Pancreas (tissue), 10 donors: ENCODE measurements around the gene PPOX. TPM values are rescaled to one million over a fixed set of nuclear protein-coding genes. Genes with fewer than 3 reads are reported as not detected.

ENCODE experiments used
- ATAC-seq, 4 donors: fragments of 200-7000 bp; cut with Tn5 transposase; one replicate each; pipeline versions ENCODE4 v1.8.0 to v1.9.1; 2020; ENCODE audit warnings: mild to moderate bottlenecking in 4 of 4, moderate library complexity in 4 of 4
- DNase-seq, 6 donors: peaks; one replicate each; pipeline ENCODE4 v3.0.0-alpha.2; 2020
- FAIRE-seq: peaks from 2 replicates; lab custom pipeline; 2012; peaks lifted over from hg19 to GRCh38; lab: Jason Lieb, UNC
- H3K27ac ChIP-seq, 4 donors: fragments of 200-600 bp; sonication (generic); 1 replicate in 3 of 4; 2 replicates in 1 of 4; pipeline versions ENCODE4 v1.5.0 to v1.8.0; 2020
- H3K27me3 ChIP-seq, 4 donors: fragments of 200-600 bp; one replicate each; pipeline ENCODE4 v1.8.0; 2021
- H3K36me3 ChIP-seq, 3 donors: fragments of 200-600 bp; sonication (generic) in 1 of 3; one replicate each; pipeline versions ENCODE4 v1.5.0 to v1.8.0; 2020 to 2021
- H3K4me1 ChIP-seq, 3 donors: fragments of 200-600 bp; one replicate each; pipeline ENCODE4 v1.8.0; 2021
- H3K4me3 ChIP-seq, 4 donors: fragments of 200-600 bp; sonication (generic) in 2 of 4; one replicate each; pipeline versions ENCODE4 v1.5.0 to v1.8.0; 2020 to 2021
- H3K9me3 ChIP-seq, 4 donors: fragments of 200-600 bp; one replicate each; pipeline ENCODE4 v1.8.0; 2021
- WGBS, 2 donors: extraction: QIAGEN DNeasy Blood & Tissue Kit; methylation state at CpG; one replicate each; pipeline ENCODE4 v1.1.7; 2013; 5-methylcytosine and 5-hydroxymethylcytosine counted together
- intact Hi-C, 3 donors: fragments of 100-400 bp; cut with DNase I; formaldehyde crosslinking; loops; one replicate each; pipeline versions ENCODE4 v1.11.1 to v1.14.2; 2022
- polyA plus RNA-seq, 2 donors: library from polyadenylated mRNA; stranded (reverse); fragments of 200-250 nt; gene quantifications; one replicate each; pipeline ENCODE4 v1.2.3, GENCODE V29; 2013
- total RNA-seq, 6 donors: library from RNA; stranded (reverse); fragmentation: NEBNext Ultra II Directional in 4 of 6; extraction: Animal tissue kit (Norgen Biotek cat#: 25700) in 4 of 6; gene quantifications; one replicate each; pipeline versions ENCODE4 v1.2.1 to v1.2.4, GENCODE V29; 2021 to 2023
- TF ChIP-seq, protein P1 (sequence below), 4 donors: fragments of 200-600 bp; sonication (generic) in 3 of 4; IDR thresholded peaks; one replicate each; pipeline versions ENCODE4 v1.5.0 to v1.8.0; 2021; ENCODE audit warnings: antibody characterized with exemption in 4 of 4
- donor health status: healthy with polysubstance abuse.
- donor health status: DM: no; HTN: no; CAD: no; lungs with moderate emphysema.
- donor health status: DM: no; HTN: no; CAD: no.
- donor health status: control.
- donor health status: control.
- donor health status: Bipolar disorder and iron deficiency.
- donor health status: DM: yes; HTN: yes; CAD: no.
- donor health status: DM: no; HTN: no; CAD: no.
- donor health status: DM: no; HTN: no; CAD: no.
- donor health status: DM: yes; HTN: yes; CAD: no.

PPOX gene
- total and polyA plus RNA-seq, 8 donors, result 7.4 to 56.4 (median 13.1) TPM

GRCh38 chr1:161171696-161172095, 5.5 kb downstream of the PPOX start:
- intact Hi-C loops, result no loop called here
- FAIRE-seq (no peak), DNase-seq (no peak), ATAC-seq (no peak)
- Histone ChIP-seq H3K9me3 (no peaks in the 10 kb centered on the region), H3K27ac (no peak overlapping the region), H3K4me3 (no peak overlapping the region), H3K36me3 (peaks cover 0 to 35% (median 12%) of the 10 kb centered on the region in 3 donors), H3K27me3 (no peaks in the 10 kb centered on the region), H3K4me1 (peaks cover 0 to 6% (median 5%) of the 10 kb centered on the region in 3 donors)
- TF ChIP-seq, protein P1, sequence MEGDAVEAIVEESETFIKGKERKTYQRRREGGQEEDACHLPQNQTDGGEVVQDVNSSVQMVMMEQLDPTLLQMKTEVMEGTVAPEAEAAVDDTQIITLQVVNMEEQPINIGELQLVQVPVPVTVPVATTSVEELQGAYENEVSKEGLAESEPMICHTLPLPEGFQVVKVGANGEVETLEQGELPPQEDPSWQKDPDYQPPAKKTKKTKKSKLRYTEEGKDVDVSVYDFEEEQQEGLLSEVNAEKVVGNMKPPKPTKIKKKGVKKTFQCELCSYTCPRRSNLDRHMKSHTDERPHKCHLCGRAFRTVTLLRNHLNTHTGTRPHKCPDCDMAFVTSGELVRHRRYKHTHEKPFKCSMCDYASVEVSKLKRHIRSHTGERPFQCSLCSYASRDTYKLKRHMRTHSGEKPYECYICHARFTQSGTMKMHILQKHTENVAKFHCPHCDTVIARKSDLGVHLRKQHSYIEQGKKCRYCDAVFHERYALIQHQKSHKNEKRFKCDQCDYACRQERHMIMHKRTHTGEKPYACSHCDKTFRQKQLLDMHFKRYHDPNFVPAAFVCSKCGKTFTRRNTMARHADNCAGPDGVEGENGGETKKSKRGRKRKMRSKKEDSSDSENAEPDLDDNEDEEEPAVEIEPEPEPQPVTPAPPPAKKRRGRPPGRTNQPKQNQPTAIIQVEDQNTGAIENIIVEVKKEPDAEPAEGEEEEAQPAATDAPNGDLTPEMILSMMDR (IDR thresholded peaks at IDR 0.05), result no peak
- WGBS, 2 donors, result 79 to 80% methylated on average over 12 of the region's 12 CpGs

GRCh38 chr1:161172349-161172748, 6.1 kb downstream of the PPOX start:
- 82 to 94% methylated on average over 1 of the region's 1 CpG for WGBS, 2 donors
- intact Hi-C loops, result no loop called here
- FAIRE-seq (no peak), DNase-seq (no peak), ATAC-seq (no peak)
- H3K36me3 ChIP-seq, result peaks cover 0 to 35% (median 12%) of the 10 kb centered on the region in 3 donors
- H3K27me3 ChIP-seq, result no peaks in the 10 kb centered on the region
- peaks cover 0 to 6% (median 0%) of the 10 kb centered on the region in 3 donors for H3K4me1 ChIP-seq
- no peaks in the 10 kb centered on the region for H3K9me3 ChIP-seq
- H3K27ac ChIP-seq, result no peak overlapping the region
- H3K4me3 ChIP-seq, result no peak overlapping the region
- TF ChIP-seq, protein P1 (IDR thresholded peaks at IDR 0.05), result no peak

DNA sequence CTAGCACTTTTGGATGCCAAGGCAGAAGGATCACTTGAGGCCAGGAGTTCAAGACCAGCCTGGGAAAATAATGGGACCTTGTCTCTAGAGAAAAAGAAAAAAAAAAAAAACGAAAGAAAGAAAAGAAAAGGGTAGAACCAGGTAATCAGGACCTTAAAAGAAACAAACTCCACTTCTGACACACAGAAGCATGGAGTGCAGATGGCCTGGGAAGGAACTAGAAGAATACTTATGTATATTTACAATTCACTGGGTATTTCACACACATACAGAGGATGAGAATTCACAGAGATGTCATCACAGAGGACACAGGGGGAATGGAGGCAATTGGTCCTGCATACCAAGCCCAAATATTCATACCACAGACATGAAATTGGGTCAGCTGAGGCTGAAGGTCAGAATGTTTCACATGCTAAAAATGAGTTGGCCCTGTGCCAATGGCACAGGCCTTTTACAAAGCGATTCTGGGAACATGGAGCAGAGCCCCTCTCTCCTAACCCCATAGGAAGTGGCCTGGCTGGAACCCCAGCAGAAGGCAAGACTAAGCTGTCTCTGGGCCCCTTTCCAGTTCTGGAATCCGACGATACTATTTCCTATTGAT, 6.7 kb downstream of the PPOX start:
- Histone ChIP-seq H3K4me1 (peaks cover 0 to 6% (median 0%) of the 10 kb centered on the region in 3 donors), H3K9me3 (no peaks in the 10 kb centered on the region), H3K27me3 (no peaks in the 10 kb centered on the region), H3K36me3 (peaks cover 0 to 35% (median 12%) of the 10 kb centered on the region in 3 donors), H3K4me3 (no peak overlapping the region), H3K27ac (no peak overlapping the region)
- FAIRE-seq, result no peak
- ATAC-seq, result no peak
- intact Hi-C loops, result no loop called here
- peak in 1 of 6 donors; percentile 42 for DNase-seq
- TF ChIP-seq, protein P1 (IDR thresholded peaks at IDR 0.05), result no peak
- WGBS, 2 donors, result 8 to 16% methylated on average over 4 of the region's 4 CpGs

DNA sequence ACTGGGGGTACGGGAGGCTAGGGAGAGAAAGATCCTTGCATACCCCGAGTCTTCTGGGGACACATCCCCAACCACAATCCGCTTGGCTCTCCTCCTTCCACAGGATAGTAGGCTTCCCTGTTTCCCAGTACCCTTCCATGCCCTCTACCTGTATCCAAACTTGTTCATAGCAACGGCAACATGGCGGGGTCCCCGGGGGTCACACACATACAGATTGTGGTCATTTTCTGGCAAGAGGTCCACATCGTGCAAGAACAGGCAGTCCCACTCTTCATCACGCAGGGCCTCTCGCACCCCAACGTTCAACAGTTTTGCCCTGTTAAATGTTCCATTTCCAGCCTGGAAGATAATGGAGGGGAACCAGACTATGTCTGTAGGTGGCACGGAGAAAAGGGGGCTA, 7.5 kb downstream of the PPOX start:
- Histone ChIP-seq H3K4me1 (peaks cover 0 to 11% (median 4%) of the 10 kb centered on the region in 3 donors), H3K27me3 (no peaks in the 10 kb centered on the region), H3K4me3 (no peak overlapping the region), H3K27ac (no peak overlapping the region), H3K36me3 (peaks cover 0 to 35% (median 12%) of the 10 kb centered on the region in 3 donors), H3K9me3 (no peaks in the 10 kb centered on the region)
- DNase-seq, result no peak
- FAIRE-seq, result no peak
- intact Hi-C loops, result no loop called here
- 89 to 92% methylated on average over 11 of the region's 11 CpGs for WGBS, 2 donors
- no peak for ATAC-seq
- TF ChIP-seq, protein P1 (IDR thresholded peaks at IDR 0.05), result no peak

DNA sequence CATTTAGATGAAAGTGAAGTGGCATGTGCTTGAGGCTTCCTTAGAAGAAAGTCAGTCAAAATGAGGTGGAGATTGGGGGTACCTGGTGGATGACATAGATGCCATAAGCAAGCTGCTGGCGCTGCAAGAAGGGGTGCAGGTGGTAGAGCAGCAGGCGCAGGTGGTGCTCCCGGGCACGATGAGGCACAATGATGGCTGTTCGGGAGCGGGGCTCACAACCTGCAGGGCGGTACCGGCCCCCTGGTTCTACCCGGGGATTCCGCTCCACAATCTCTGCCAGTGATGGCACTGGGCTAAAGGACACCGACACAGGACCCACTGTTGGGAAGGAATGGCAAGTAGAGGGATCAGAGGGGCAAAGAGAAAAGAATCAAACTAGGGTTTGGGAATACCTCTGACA, 8.7 kb downstream of the PPOX start:
- Histone ChIP-seq H3K9me3 (no peaks in the 10 kb centered on the region), H3K4me1 (peaks cover 0 to 11% (median 4%) of the 10 kb centered on the region in 3 donors), H3K36me3 (peaks cover 0 to 35% (median 12%) of the 10 kb centered on the region in 3 donors), H3K27me3 (no peaks in the 10 kb centered on the region), H3K27ac (no peak overlapping the region), H3K4me3 (no peak overlapping the region)
- ATAC-seq, result no peak
- 94 to 95% methylated on average over 11 of the region's 11 CpGs for WGBS, 2 donors
- DNase-seq, result no peak
- intact Hi-C loops, result no loop called here
- TF ChIP-seq, protein P1 (IDR thresholded peaks at IDR 0.05), result no peak
- FAIRE-seq, result no peak
